ENCODE data around the gene CNOT2. TPM values are rescaled to one million over a fixed set of nuclear protein-coding genes. Genes with fewer than 3 reads are reported as not detected.

The CNOT2 gene
- polyA plus RNA-seq, 1 donor (not counting 4 experiments of a cell fraction or from before 2014, with no cell fraction given), result 85.3 TPM

DNA sequence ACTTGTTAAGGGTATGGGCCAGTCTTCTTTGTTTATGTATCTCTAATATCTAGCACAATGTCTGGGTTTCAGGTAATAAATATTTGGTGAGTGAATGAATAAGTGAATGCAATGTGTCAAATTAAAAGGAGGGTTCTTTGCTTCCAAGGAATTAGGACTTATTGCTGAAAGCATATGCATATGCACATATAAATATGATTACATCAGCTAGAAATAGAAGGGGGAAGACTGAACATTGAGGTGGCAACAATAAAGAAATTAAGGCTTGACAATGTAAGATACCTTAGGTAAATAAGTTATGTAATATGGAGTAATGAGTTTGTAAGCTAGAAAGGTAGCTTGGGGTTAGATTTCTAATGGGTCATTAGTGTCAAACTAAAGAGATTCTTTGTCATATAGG lies 160.6 kb downstream of the CNOT2 start:
- Histone ChIP-seq H3K4me3 (ENCODE audit: control insufficient read depth in 2 of 3, extremely low read depth in 1 of 3, insufficient read depth in 2 of 3, low read depth in 1 of 3, low read length in 3 of 3) (no peak overlapping the region), H3K4me2 (ENCODE audit: control insufficient read depth, extremely low read depth, insufficient read depth, low read depth, low read length) (no peak overlapping the region), H4K20me1 (ENCODE audit: control insufficient read depth, extremely low read depth, insufficient read depth, low read length) (no peaks in the 10 kb centered on the region), H3K4me1 (ENCODE audit: control insufficient read depth, extremely low read depth, insufficient read depth, low read length) (no peaks in the 10 kb centered on the region), H3K79me2 (ENCODE audit: control insufficient read depth, insufficient read depth, low read length) (no peaks in the 10 kb centered on the region), H3K36me3 (ENCODE audit: control insufficient read depth in 2 of 2, extremely low read depth in 1 of 2, insufficient read depth in 2 of 2, low read length in 2 of 2) (no peaks in the 10 kb centered on the region), H2AFZ (ENCODE audit: control insufficient read depth, low read length) (no peak overlapping the region), H3K9ac (ENCODE audit: control insufficient read depth, extremely low read depth, insufficient read depth, low read length) (no peak overlapping the region), H3K27ac (ENCODE audit: control insufficient read depth, insufficient read depth, low read length) (no peak overlapping the region), H3K9me1 (ENCODE audit: control insufficient read depth, extremely low read depth, insufficient read depth, low read length) (no peaks in the 10 kb centered on the region), H3K27me3 (ENCODE audit: control insufficient read depth, extremely low read depth, insufficient read depth, low read length) (no peaks in the 10 kb centered on the region), H3K9me3 (ENCODE audit: control insufficient read depth, low read depth, low read length) (no peaks in the 10 kb centered on the region)
- DNase-seq (ENCODE audit: low read depth, low spot score), result no peak
- TF ChIP-seq, protein P1, sequence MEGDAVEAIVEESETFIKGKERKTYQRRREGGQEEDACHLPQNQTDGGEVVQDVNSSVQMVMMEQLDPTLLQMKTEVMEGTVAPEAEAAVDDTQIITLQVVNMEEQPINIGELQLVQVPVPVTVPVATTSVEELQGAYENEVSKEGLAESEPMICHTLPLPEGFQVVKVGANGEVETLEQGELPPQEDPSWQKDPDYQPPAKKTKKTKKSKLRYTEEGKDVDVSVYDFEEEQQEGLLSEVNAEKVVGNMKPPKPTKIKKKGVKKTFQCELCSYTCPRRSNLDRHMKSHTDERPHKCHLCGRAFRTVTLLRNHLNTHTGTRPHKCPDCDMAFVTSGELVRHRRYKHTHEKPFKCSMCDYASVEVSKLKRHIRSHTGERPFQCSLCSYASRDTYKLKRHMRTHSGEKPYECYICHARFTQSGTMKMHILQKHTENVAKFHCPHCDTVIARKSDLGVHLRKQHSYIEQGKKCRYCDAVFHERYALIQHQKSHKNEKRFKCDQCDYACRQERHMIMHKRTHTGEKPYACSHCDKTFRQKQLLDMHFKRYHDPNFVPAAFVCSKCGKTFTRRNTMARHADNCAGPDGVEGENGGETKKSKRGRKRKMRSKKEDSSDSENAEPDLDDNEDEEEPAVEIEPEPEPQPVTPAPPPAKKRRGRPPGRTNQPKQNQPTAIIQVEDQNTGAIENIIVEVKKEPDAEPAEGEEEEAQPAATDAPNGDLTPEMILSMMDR (optimal IDR thresholded peaks at IDR 0.05 in 1 of 3, IDR thresholded peaks at IDR 0.05 in 1 of 3, conservative IDR thresholded peaks at IDR 0.05 in 1 of 3; ENCODE audit: extremely low read depth in 1 of 3, insufficient read depth in 2 of 3, low read length in 3 of 3), result no peak
- TF ChIP-seq EZH2 (IDR thresholded peaks at IDR 0.05; ENCODE audit: low read length), result no peak
- dilution Hi-C loops (cut with MboI; ENCODE audit: extremely low pct_ligation_motif_present, low sequenced_read_pairs), result no loop called here
- FAIRE-seq, result no peak

Other genes with a start within 250 kb of the CNOT2 start
- 0.42 to 1.5 TPM (median 0.77 TPM) in 3 replicates for gene KCNMB4, start 122.9 kb downstream of the CNOT2 start, polyA plus RNA-seq